NCI-H146 treated with DMSO at 0.1 percent for 48 hours (cell line): ENCODE data around the gene GNPTAB.
"Not testable (repeated sequence)": the region's sequence is repeated elsewhere in the genome, so short reads cannot be mapped to it uniquely, and the experiment has no call there.

Source experiments
- DNase-seq: peaks from one replicate; lab custom pipeline; 2025; ENCODE audit not compliant: unreplicated experiment; lab: John Stamatoyannopoulos, UW

Gene GNPTAB

DNA sequence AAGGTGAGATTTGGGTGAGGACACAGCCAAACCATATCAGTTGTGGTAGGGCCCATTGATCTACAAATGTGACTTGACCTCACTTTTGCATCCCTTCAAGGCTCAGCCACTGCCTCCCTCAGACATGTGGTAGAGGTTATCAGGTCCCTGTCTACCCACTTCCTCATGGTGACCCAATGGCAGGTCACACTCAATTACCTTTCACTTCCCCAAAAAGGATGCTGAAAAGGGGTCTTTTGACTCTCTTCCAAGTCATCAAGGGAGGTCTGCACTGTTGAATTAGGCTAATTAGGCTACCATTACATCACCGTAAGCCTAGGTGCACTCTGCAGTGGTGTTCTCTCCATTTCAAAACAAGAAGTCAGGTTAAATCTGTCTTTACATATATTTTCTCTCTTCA, 24.0 kb upstream of the GNPTAB start:
- DNase-seq = no peak

GRCh38 chr12:101852998-101853397, 22.2 kb upstream of the GNPTAB start:
- no peak for DNase-seq

DNA sequence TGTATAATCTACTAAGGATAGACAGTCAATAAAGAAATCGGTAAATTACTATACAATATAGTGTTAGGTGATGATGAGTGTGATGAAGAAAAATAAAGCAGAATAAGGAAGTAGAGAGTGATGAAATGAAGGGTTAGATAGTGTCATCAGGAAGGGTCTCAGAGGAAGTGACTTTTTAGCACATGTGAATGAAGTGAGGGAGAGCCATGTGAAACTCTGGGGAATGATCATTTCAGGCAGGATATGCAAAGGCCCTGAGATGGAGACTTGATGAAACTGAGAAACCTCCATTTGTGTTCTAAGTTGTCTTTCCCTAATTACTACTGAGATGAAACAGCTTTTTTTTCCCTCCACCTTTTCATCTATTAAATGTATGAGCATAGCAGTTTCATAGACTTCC, 19.4 kb upstream of the GNPTAB start:
- no peak for DNase-seq

DNA sequence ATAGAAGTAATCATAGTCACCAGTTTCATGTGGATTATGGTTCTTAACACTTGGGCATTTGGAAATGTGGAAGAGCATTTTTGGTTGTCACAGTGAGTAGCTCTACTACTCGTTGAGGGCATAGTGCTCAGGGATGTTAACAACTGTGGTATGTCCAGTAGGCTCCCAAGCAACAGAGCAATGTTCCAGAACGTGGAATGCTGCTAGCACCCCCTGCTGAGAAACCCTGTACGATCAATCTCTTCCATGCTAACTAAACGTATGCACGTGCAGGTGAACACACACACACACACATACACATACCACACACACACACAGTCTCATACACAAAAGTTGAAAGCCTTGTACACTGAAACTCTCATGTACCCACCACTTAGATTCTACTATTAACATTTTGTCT, 16.6 kb upstream of the GNPTAB start:
- no peak for DNase-seq

DNA sequence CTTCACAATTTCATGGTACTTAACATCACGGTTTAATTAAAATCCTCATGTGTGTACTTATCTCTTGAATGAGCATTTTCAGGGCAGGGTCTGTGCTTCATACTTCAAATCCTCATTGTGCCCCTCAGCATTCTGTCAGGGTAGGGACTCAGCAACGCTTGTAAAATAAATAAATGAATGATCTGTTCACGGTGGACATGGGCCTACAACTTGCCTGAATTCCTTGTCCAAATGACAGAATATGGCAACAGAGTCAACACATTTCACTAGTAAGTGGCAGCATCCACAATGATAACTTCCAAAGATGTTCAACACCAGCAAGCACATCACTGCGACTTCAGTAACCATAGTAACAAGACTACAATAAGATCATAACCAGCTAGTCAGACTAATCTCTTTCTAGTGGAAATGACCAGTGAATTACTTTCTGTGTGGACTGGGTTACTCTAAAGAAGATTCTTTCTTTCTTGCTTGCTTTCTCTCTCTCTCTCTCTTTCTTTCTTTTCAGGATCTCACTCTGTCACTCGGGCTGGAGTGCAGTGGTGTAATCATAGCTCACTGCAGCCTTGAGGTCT, 14.5 kb upstream of the GNPTAB start:
- DNase-seq = no peak

GRCh38 chr12:101841069-101841468, 10.3 kb upstream of the GNPTAB start:
- DNase-seq = no peak

DNA sequence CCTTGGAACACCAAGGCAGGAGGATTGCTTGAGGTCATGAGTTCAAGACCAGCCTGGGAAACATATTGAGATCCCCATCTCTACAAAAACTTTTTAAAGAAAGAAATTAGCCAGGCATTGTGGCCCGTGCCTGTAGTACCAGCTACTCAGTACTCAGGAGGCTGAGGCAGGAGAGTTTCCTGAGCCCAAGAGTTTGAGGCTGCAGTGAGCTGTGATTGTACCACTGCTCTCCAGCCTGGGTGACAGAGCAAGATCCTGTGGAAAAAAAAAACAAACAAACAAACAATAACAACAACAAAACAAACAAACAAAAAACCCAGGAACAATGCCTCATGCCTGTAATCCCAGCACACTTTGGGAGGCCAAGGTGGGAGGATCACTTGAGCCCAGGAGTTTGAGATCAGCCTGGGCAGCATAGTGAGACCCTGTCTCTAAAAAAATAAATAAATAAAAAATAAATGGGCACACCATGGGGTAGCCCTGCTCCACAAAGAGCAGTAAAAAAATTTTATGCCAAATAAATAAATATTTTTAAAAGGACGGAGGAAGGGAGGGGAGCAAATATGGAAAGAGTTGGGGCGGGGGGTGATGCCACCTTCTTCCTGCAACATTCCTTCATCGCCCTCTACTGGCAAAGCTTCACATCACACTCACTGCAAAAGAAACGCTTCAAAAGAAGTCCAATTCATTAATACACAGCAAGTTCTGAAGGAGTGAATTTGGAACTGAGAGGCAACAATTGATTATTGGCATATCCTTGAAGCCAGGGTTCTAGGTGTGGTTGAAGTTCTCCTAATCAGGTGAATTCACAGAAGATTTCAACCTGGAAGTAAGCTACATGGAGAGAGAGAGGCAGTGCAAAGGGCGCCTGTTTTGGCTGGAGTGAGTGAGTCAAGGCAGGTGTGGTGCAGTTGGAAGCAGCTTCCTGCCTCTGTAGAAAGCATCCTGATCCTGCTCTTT, 8.8 kb upstream of the GNPTAB start:
- DNase-seq = peak; percentile 45

DNA sequence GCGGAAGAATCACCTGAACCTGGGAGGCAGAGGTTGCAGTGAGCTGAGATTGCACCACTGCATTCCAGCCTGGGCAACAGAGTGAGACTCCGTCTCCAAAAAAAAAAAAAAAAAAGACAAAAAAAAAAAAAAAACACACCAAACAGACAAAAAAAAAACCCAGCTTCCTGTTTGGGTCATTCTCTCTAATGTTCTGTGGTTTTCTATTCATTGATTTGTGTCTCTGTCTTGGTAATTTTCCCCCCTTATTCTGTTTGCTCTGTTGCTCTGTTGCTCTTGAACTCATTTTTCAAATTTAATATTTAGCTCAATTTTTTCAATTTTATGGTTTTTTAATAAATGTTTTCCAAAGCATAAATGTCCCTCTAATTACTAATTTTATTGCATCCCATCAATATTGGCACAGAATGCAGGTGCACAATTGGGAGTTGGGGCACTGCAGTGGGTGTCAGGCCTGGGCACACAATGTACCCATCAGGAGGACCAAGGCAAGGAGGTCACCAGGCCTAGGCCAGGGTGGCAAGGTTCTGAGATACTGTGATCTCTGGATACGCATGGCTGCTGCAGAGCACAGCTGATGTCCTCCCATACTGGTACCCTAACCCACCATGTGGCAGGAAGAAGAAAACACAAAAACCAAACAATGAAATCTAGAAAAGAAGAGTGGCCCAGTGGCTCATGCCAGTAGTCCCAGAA, 8.0 kb upstream of the GNPTAB start:
- DNase-seq = no peak

- DNase-seq = no peak
These were observed 1.3 kb upstream of the GNPTAB start for GRCh38 chr12:101832030-101832429.

DNA sequence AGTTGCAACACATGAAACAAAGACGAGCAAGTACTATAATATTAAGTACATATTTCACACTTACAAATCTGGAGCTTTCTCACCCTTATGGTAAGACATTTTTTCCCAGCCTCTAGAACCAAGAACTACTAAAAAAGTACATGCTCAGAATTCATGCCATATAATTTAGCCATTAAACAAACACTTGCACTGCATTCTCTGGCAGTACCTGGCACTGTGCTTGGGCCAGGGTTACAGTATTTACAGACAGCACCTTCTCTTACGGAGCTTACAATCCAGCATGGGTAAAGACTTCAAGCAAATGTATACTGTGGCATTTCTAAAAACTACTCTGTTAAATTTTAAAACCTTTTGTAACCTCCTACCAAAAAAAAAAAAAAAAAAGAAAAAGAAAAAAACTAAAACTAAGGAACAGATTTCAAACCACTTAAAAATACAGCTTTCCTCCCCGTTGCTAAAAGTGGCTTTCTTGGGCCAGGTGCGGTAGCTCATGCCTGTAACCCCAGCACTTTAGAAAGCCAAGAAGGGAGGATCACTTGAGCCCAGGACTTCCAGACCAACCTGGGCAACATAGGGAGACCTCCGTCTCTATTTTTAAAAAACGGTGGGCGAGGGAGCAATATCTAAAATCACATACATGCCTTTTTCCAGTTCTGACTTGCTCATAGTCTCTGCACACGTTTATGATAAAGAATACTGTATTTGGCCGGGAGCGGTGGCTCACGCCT, 956 bp downstream of the GNPTAB start:
- DNase-seq = peak; percentile 18

DNA sequence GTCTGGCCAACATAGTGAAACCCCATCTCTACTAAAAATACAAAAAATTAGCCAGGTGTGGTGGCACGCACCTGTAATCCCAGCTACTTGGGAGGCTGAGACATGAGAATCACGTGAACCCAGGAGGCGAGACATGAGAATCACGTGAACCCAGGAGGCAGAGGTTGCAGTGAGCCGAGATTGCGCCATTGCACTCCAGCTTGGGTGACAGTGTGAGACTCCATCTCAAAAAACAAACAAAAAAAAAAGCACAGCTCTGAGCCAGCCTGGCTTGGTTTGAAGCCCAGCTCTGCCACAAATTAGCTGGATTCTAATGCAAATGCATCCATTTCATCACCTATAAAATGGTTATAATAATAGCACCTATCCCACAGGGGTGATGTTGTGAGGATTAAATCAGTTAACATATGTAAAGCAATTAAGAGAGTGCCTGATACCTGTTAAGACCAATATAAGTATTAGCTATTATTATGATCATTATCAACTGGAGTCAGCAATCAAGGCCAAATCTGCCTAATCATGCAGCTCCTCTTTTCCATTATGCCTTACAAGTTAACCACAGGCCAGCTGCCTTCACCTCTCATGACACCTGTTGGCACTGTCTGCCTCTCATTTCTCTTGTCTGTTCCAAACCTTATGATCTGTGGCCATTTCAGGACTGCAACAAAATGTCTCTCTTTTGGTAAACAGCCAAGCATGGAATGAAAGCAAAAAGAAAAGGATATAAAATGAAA, 2.1 kb downstream of the GNPTAB start:
- DNase-seq = peak; percentile 14

DNA sequence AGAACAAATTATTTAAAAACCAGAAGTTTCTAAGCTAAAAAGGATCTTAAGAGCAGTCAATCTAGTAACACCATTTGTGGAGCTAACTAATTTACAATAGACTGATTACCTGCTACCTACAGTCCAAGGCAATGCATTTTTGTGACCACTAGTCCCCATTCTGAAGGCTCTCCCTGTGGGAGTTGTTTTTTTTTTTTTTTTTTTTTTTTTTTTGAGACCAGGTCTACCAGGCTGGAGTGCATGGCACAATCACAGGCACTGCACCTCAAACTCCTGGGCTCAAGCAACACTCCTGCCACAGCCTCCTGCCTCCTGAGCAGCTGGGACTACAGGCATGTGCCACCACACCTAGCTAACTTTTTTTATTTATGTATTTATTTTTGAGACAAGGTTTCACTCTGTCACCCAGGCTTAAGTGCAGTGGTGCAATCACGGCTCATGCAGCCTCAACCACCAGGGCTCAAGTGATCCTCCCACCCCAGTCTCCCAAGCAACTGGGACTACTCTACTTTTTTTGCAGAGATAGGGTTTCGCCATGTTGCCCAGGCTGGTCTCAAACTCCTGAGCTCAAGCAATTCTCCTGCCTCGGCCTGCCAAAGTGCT, 3.9 kb downstream of the GNPTAB start:
- DNase-seq = no peak

GRCh38 chr12:101824831-101825230, 5.9 kb downstream of the GNPTAB start:
- DNase-seq = no peak

DNA sequence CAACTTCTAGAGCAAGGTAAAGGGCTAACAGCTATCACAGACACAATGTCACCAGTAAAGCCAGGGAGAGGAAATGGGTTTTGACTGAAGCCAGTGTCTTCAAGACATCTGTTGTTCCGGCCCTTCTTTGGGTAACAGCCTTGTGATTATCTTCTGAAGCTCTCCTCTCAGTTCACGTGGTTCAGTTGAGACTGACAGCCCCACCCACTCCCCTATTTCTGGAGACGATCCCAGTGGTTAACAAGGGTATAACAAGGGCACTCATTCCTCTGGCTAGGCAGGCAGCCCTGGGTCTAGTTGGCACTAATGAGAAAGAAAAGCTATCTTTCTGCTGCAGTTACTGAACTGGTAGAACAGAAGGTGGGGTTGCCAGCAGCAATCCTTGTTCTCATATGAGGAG, 6.9 kb downstream of the GNPTAB start:
- no peak for DNase-seq

- DNase-seq = no peak
These were observed 7.7 kb downstream of the GNPTAB start for GRCh38 chr12:101823039-101823438.

- no peak for DNase-seq
These were observed 11.3 kb downstream of the GNPTAB start for GRCh38 chr12:101819467-101819866.

GRCh38 chr12:101818689-101819088, 12.1 kb downstream of the GNPTAB start:
- DNase-seq = not testable (repeated sequence)

GRCh38 chr12:101813117-101813516, 17.6 kb downstream of the GNPTAB start:
- no peak for DNase-seq

GRCh38 chr12:101812716-101813115, 18.0 kb downstream of the GNPTAB start:
- not testable (repeated sequence) for DNase-seq

GRCh38 chr12:101811342-101811741, 19.4 kb downstream of the GNPTAB start:
- not testable (repeated sequence) for DNase-seq
